ENCODE measurements around the gene CD37. TPM values are rescaled to one million over a fixed set of nuclear protein-coding genes. Genes with fewer than 3 reads are reported as not detected.

Gene CD37
- total and polyA plus RNA-seq, 9 donors, result 1.5 to 21.5 (median 5.4) TPM

DNA sequence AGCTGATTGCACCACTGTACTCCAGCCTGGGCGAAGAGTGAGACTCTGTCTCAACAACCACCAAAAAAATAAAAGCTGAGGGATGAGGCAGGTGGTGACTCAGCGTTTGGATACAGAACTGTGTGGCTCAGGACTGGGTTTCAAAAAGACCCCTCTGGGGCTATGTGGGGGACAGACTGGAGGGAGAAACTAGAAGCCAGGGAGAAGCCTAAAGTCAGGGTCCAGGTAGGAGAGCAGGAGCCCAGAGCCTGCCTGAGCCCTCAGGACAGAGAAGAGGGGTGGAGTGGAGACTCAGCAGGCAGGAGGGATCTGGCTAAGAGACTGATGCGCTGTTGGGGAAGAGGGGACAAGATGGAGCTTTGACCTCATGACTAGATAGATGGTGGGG is 1.8 kb upstream of the CD37 start:
- peaks cover 3% of the 10 kb centered on the region for H3K4me1 ChIP-seq (ENCODE audit: insufficient read depth)
- DNase-seq, result no peak
- TF ChIP-seq POLR2A (IDR thresholded peaks at IDR 0.05) (no peak), EP300 (IDR thresholded peaks at IDR 0.05) (no peak)
- TF ChIP-seq, protein P1, sequence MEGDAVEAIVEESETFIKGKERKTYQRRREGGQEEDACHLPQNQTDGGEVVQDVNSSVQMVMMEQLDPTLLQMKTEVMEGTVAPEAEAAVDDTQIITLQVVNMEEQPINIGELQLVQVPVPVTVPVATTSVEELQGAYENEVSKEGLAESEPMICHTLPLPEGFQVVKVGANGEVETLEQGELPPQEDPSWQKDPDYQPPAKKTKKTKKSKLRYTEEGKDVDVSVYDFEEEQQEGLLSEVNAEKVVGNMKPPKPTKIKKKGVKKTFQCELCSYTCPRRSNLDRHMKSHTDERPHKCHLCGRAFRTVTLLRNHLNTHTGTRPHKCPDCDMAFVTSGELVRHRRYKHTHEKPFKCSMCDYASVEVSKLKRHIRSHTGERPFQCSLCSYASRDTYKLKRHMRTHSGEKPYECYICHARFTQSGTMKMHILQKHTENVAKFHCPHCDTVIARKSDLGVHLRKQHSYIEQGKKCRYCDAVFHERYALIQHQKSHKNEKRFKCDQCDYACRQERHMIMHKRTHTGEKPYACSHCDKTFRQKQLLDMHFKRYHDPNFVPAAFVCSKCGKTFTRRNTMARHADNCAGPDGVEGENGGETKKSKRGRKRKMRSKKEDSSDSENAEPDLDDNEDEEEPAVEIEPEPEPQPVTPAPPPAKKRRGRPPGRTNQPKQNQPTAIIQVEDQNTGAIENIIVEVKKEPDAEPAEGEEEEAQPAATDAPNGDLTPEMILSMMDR (IDR thresholded peaks at IDR 0.05), result no peak
- WGBS, 3 donors, result 65 to 77% (median 75%) methylated on average over 3 of the region's 3 CpGs
- no peaks in the 10 kb centered on the region for H3K27me3 ChIP-seq
- H3K36me3 ChIP-seq, result no peaks in the 10 kb centered on the region
- no peak overlapping the region for H3K27ac ChIP-seq
- no peaks in the 10 kb centered on the region for H3K9me3 ChIP-seq
- no peak overlapping the region for H3K4me3 ChIP-seq
- intact Hi-C loops (cut with DNase I), result no loop called here

DNA sequence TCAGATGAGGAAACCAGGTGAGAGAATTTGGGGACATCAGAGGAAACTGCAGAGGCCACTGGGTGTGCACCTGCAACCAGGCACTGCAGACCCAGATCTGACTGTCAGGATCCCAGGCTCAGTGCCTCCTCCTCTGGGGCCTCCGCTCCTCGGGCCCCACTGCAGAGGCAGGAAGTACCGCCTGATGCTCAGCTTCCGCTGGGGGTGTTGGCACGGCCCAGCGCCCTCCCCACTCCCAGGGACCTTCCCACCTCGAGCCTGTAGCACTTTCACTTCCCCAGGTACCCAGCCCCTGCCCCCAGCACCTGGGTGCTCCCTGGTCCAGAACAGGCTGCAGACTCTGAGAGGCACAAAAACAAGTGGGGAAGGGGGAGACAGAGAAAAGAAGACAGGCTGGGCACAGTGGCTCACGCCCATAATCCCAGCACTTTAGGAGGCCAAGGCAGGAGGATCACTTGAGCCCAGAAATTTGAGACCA is 1.4 kb upstream of the CD37 start:
- peak in 2 of 5 donors; percentile 15 to 19 for DNase-seq
- no peak overlapping the region for H3K27ac ChIP-seq
- WGBS, 3 donors, result 66 to 69% (median 68%) methylated on average over 8 of the region's 8 CpGs
- TF ChIP-seq EP300 (IDR thresholded peaks at IDR 0.05) (no peak), POLR2A (IDR thresholded peaks at IDR 0.05) (no peak)
- TF ChIP-seq, protein P1 (IDR thresholded peaks at IDR 0.05), result no peak
- intact Hi-C loops (cut with DNase I), result no loop called here
- peaks cover 5% of the 10 kb centered on the region for H3K4me1 ChIP-seq (ENCODE audit: insufficient read depth)
- H3K9me3 ChIP-seq, result no peaks in the 10 kb centered on the region
- H3K27me3 ChIP-seq, result no peaks in the 10 kb centered on the region
- H3K4me3 ChIP-seq, result no peak overlapping the region
- no peaks in the 10 kb centered on the region for H3K36me3 ChIP-seq

DNA sequence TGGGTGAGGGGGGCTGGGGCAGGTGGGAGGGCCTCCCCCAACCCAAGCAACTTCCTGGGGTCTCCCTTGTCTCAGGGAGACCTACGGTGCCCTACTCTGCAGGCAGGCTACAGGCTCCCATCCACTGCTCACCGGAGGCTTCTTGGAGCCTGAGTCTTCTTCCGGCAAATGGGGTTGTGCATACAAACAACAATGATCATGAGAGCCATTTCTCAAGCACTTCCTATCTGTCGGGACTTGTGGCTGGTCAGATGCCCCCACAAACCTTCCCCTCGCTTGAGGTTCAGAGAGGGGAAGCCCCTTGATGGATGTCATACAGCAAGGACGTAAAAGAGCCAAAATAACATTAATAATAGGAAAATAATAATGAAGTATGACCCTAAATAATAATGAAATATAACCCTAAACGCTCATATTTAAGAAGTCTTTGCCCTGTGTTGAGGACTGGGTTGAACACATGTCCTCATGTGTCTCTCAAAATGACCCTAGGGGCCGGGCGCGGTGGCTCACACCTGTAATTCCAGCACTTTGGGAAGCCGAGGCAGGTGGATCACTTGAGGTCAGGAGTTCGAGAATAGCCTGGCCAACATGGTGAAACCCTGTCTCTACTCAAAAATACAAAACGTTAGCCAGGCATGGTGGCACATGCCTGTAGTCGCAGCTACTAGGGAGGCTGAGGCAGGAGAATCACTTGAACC is 727 bp downstream of the CD37 start:
- no peak for TF ChIP-seq POLR2A (IDR thresholded peaks at IDR 0.05)
- no peak for TF ChIP-seq EP300 (IDR thresholded peaks at IDR 0.05)
- TF ChIP-seq, protein P1 (IDR thresholded peaks at IDR 0.05), result no peak
- H3K27me3 ChIP-seq, result no peaks in the 10 kb centered on the region
- no peak overlapping the region for H3K27ac ChIP-seq
- H3K4me3 ChIP-seq, result no peak overlapping the region
- intact Hi-C loops (cut with DNase I), result no loop called here
- H3K36me3 ChIP-seq, result no peaks in the 10 kb centered on the region
- H3K9me3 ChIP-seq, result no peaks in the 10 kb centered on the region
- 82 to 88% (median 85%) methylated on average over 14 of the region's 14 CpGs for WGBS, 3 donors
- peak in 1 of 5 donors; percentile 12 for DNase-seq
- H3K4me1 ChIP-seq (ENCODE audit: insufficient read depth), result peaks cover 7% of the 10 kb centered on the region

DNA sequence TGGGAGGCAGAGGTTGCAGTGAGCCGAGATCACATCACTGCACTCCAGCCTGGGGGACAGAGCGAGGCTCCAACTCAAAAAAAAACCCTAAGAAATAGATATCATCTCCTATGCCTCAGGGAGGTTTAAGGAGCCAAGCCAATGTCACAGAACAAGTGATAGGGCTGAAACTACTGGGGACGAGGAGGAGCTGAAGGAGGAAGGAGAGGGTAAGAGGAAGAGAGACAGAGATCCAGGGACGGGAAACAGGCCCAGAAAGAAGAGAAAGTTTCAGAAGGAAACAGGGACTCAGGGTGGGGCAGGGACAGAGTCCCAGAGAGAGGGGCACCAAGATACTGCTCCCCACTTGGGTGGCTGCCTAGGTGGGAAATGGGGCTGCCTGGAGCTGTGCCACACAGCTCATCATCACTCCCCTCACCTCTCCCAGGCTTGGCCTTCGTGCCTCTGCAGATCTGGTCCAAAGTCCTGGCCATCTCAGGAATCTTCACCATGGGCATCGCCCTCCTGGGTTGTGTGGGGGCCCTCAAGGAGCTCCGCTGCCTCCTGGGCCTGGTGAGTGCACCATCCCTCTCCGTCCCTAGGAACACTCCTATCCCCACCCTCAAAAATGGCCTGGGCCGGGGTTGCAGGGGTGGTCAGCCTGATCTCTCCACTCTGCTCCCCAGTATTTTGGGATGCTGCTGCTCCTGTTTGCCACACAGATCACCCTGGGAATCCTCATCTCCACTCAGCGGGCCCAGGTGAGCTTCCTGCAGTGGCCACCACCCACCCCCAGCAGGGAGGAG is 1.5 kb downstream of the CD37 start:
- WGBS, 3 donors, result 91 to 94% (median 92%) methylated on average over 10 of the region's 10 CpGs
- Histone ChIP-seq H3K27me3 (no peaks in the 10 kb centered on the region), H3K27ac (no peak overlapping the region), H3K4me3 (no peak overlapping the region), H3K36me3 (no peaks in the 10 kb centered on the region), H3K9me3 (no peaks in the 10 kb centered on the region), H3K4me1 (ENCODE audit: insufficient read depth) (peaks cover 8% of the 10 kb centered on the region)
- intact Hi-C loops (cut with DNase I), result no loop called here
- peak in 1 of 5 donors; percentile 29 for DNase-seq
- TF ChIP-seq, protein P1 (IDR thresholded peaks at IDR 0.05), result no peak
- TF ChIP-seq EP300 (IDR thresholded peaks at IDR 0.05), result no peak
- no peak for TF ChIP-seq POLR2A (IDR thresholded peaks at IDR 0.05)

All from ovary (tissue), 9 donors.